PC-9 (cell line): Measurements from ENCODE around the gene MAT2A.
"Not testable (repeated sequence)": the region's sequence is repeated elsewhere in the genome, so short reads cannot be mapped to it uniquely, and the experiment has no call there.

Experiments used
- CTCF ChIP-seq: fragments of 200-600 bp; sonication (generic); conservative IDR thresholded peaks from 2 replicates; pipeline ENCODE4 v1.6.1; 2017; ENCODE audit warnings: mixed run types, antibody characterized with exemption, mild to moderate bottlenecking, moderate library complexity
- EZH2 ChIP-seq: fragments of 200-600 bp; sonication (generic); IDR thresholded peaks from 2 replicates; pipeline ENCODE4 v1.8.0; 2017; ENCODE audit warnings: antibody characterized with exemption, low read depth

DNA sequence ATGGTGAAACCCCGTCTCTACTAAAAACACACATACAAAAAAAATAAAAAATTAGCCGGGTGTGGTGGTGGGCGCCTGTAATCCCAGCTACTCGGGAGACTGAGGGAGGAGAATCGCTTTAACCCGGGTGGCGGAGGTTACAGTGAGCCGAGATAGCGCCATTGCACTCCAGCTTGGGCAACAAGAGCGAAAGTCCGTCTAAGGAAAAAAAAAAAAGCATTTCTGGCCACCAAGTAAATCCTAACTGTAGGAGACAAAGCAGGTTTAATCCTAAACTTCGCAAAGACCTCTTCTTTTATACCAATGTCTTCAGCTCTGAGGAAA lies 21.4 kb downstream of the MAT2A start:
- TF ChIP-seq CTCF, EZH2: not testable (repeated sequence)
